ENCODE measurements around the gene PEX11A.
"Not testable (repeated sequence)": the region's sequence is repeated elsewhere in the genome, so short reads cannot be mapped to it uniquely, and the experiment has no call there.

Gene PEX11A

GRCh38 chr15:89690276-89691218 lies at the start of gene PEX11A, which contains the start of gene WDR93:
TSS of gene PEX11A (minus strand) at chr15:89690754. CDS start at chr15:89690632, 122 bp downstream.
TSS of gene WDR93 (plus strand) at chr15:89690811. CDS start at chr15:89701747, 10,936 bp downstream.
- DNase-seq = no peak

- DNase-seq = peak; percentile 40
These were observed 49.6 kb upstream of the PEX11A start for GRCh38 chr15:89740137-89740536.

- no peak for DNase-seq
These were observed 45.2 kb upstream of the PEX11A start for GRCh38 chr15:89735773-89736172.

GRCh38 chr15:89732451-89733172 lies 42.1 kb upstream of the PEX11A start:
- no peak for DNase-seq

GRCh38 chr15:89731275-89731674 lies 40.7 kb upstream of the PEX11A start:
- DNase-seq = no peak

GRCh38 chr15:89728254-89728653 lies 37.7 kb upstream of the PEX11A start:
- DNase-seq = no peak

GRCh38 chr15:89725064-89725463 lies 34.5 kb upstream of the PEX11A start:
- DNase-seq = no peak

- DNase-seq = no peak
These were observed 34.1 kb upstream of the PEX11A start for GRCh38 chr15:89724621-89725020.

GRCh38 chr15:89723031-89723430 lies 32.5 kb upstream of the PEX11A start:
- no peak for DNase-seq

- DNase-seq = no peak
These were observed 24.2 kb upstream of the PEX11A start for GRCh38 chr15:89714775-89715174.

- no peak for DNase-seq
These were observed 17.0 kb upstream of the PEX11A start for GRCh38 chr15:89707577-89707976.

GRCh38 chr15:89704411-89704810 lies 13.9 kb upstream of the PEX11A start:
- no peak for DNase-seq

GRCh38 chr15:89695198-89695597 lies 4.6 kb upstream of the PEX11A start:
- DNase-seq = no peak

GRCh38 chr15:89693696-89694095 lies 3.1 kb upstream of the PEX11A start:
- DNase-seq = no peak

GRCh38 chr15:89693091-89693490 lies 2.5 kb upstream of the PEX11A start:
- no peak for DNase-seq

GRCh38 chr15:89689930-89690275 lies 651 bp downstream of the PEX11A start:
- not testable (repeated sequence) for DNase-seq

GRCh38 chr15:89686522-89686921 lies 4.0 kb downstream of the PEX11A start:
- no peak for DNase-seq

- DNase-seq = no peak
These were observed 4.6 kb downstream of the PEX11A start for GRCh38 chr15:89685995-89686394.

- no peak for DNase-seq
These were observed 9.4 kb downstream of the PEX11A start for GRCh38 chr15:89681146-89681545.

- no peak for DNase-seq
These were observed 10.2 kb downstream of the PEX11A start for GRCh38 chr15:89680282-89680873.

GRCh38 chr15:89679212-89679611 lies 11.3 kb downstream of the PEX11A start, which contains the start of gene PLIN1:
TSS of gene PLIN1 (minus strand) at chr15:89679367. CDS start at chr15:89677489, 1,878 bp downstream.
- DNase-seq = no peak

GRCh38 chr15:89677381-89677780 lies 13.2 kb downstream of the PEX11A start:
- no peak for DNase-seq

GRCh38 chr15:89675606-89676005 lies 14.9 kb downstream of the PEX11A start:
- DNase-seq = no peak
